Neutrophil (primary cell): Measurements from ENCODE around the gene SEC14L3.

Source experiments
- H3K27ac ChIP-seq: fragments of 200-600 bp; sonication (generic); 2 replicates; pipeline ENCODE4 v1.5.1; 2016; ENCODE audit warnings: mild to moderate bottlenecking, moderate library complexity
- H3K27me3 ChIP-seq: fragments of 200-600 bp; sonication (generic); 2 replicates; pipeline ENCODE4 v1.6.0; 2016; ENCODE audit warnings: mild to moderate bottlenecking
- H3K36me3 ChIP-seq: fragments of 200-600 bp; sonication (generic); 2 replicates; pipeline ENCODE4 v1.5.1; 2017
- H3K4me1 ChIP-seq, 2 experiments: fragments of 200-600 bp in 1 of 2; sonication (generic) in 1 of 2; 1 replicate in 1 of 2; 2 replicates in 1 of 2; pipeline versions ENCODE4 v1.5.1 to v1.6.1; 2013 to 2016; ENCODE audit warnings: low read depth in 1 of 2, low read length in 1 of 2, mild to moderate bottlenecking in 1 of 2, moderate library complexity in 1 of 2; ENCODE audit not compliant: control insufficient read depth in 1 of 2, insufficient read depth in 1 of 2
- H3K4me3 ChIP-seq, 2 experiments: fragments of 200-600 bp in 1 of 2; sonication (generic) in 1 of 2; 1 replicate in 1 of 2; 2 replicates in 1 of 2; pipeline ENCODE4 v1.5.1; 2013 to 2016; ENCODE audit warnings: low read depth in 1 of 2, low read length in 1 of 2, mild to moderate bottlenecking in 1 of 2, moderate library complexity in 1 of 2
- H3K9me3 ChIP-seq: fragments of 200-600 bp; sonication (generic); 2 replicates; pipeline ENCODE4 v1.5.1; 2016
- TF ChIP-seq, protein P1 (sequence below): fragments of 200-600 bp; sonication (generic); IDR thresholded peaks from 2 replicates; pipeline ENCODE4 v1.5.1; 2016; ENCODE audit warnings: antibody characterized with exemption

Gene SEC14L3

DNA sequence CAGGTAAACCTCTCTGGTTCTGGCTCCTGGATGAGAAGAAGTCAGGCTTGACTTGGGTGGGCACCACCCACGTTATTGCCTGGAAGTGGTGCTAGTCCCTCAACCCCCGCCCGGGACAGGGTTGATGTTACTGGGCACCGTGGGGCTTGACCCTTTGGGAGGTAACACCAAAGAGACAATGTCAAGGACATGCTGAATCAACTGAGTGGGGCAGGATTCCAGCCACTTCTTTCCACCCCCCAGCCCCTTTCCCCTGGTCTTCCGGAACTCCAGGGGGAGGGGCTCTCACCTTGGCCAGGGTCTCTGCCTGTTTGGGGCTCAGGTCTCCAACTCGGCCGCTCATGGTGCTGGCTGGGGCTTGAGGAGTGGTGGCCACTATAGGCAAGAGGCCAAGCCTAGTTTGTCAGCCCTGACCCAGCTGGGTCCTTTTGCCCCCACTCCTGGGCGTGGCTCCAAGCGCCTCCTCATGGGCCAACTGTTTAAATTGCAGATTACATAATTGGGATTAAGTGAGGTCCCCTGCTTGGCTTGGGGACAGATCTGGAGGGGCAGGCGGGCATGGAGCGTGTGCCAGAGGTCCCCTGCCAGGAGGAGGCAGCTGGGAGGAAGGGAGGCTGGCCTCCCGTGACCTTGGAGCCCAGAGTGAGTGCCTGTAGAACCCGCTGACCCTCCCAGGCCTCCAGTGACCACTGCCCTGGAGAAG is at the start of gene SEC14L3:
TSS of gene SEC14L3 (minus strand) at position 402 of the 703 bp plus-strand sequence. CDS start at position 343, 59 bp downstream.
- H3K36me3 ChIP-seq = no peaks in the 10 kb centered on the region
- TF ChIP-seq, protein P1, sequence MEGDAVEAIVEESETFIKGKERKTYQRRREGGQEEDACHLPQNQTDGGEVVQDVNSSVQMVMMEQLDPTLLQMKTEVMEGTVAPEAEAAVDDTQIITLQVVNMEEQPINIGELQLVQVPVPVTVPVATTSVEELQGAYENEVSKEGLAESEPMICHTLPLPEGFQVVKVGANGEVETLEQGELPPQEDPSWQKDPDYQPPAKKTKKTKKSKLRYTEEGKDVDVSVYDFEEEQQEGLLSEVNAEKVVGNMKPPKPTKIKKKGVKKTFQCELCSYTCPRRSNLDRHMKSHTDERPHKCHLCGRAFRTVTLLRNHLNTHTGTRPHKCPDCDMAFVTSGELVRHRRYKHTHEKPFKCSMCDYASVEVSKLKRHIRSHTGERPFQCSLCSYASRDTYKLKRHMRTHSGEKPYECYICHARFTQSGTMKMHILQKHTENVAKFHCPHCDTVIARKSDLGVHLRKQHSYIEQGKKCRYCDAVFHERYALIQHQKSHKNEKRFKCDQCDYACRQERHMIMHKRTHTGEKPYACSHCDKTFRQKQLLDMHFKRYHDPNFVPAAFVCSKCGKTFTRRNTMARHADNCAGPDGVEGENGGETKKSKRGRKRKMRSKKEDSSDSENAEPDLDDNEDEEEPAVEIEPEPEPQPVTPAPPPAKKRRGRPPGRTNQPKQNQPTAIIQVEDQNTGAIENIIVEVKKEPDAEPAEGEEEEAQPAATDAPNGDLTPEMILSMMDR = no peak
- H3K27me3 ChIP-seq = peaks cover 46% of the 10 kb centered on the region
- H3K9me3 ChIP-seq = no peaks in the 10 kb centered on the region
- H3K4me3 ChIP-seq = no peak within 1 kb of the TSS
- no peak within 1 kb of the TSS for H3K27ac ChIP-seq
- H3K4me1 ChIP-seq = no peaks in the 10 kb centered on the region

DNA sequence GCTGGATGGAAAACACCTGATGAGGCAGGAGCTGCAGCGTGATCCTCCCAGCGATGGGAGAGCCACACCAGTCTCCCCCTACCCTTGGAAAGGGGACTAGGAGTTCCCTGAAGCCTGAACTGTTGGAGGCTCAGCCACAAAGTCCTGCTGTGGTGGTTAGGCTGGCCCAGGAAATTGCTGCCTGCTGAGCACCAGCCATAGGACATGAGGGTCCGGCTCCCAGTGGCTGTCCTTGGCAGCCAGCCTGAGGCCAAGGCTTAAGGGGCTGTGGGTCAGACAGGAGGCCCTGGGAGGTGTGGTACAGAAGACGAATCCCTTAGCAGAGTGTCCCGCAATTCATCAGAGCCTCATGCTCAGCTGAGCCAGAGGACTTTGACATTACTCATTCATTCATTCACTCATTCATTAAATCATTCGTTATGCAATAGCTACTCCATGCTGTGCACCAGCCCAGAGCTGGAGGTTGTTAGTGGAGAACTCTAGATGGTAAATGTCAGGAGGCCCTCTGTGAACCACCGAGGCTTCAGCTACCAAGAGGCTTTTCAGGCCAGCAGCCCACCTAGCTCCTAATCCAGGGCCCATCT is 48.1 kb upstream of the SEC14L3 start:
- Histone ChIP-seq H3K4me3 (no peak overlapping the region), H3K4me1 (no peaks in the 10 kb centered on the region), H3K27me3 (peaks cover 9% of the 10 kb centered on the region), H3K9me3 (no peaks in the 10 kb centered on the region), H3K36me3 (no peaks in the 10 kb centered on the region), H3K27ac (no peak overlapping the region)
- TF ChIP-seq, protein P1 = no peak

DNA sequence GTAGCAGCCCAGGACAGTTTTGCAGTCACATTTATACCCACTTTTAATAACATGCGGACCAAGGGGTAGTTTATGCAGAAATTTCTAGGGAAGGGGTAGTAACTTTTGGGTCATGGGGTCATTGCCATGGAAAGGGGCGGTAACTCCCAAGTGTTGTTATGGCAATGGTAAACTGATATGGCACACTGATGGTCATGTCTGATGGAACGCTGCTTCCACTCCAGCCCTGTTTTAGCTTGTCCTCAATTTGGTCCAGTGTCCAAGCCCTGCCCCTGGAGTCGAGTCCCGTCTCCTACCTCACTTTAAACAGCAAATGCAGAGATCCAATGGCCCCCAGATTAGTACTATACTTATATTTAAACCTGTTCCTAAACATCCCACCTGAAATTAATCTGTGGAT is 44.9 kb upstream of the SEC14L3 start:
- no peak overlapping the region for H3K4me3 ChIP-seq
- no peaks in the 10 kb centered on the region for H3K4me1 ChIP-seq
- H3K27ac ChIP-seq = no peak overlapping the region
- peaks cover 9% of the 10 kb centered on the region for H3K27me3 ChIP-seq
- no peaks in the 10 kb centered on the region for H3K36me3 ChIP-seq
- H3K9me3 ChIP-seq = no peaks in the 10 kb centered on the region
- TF ChIP-seq, protein P1 = no peak

DNA sequence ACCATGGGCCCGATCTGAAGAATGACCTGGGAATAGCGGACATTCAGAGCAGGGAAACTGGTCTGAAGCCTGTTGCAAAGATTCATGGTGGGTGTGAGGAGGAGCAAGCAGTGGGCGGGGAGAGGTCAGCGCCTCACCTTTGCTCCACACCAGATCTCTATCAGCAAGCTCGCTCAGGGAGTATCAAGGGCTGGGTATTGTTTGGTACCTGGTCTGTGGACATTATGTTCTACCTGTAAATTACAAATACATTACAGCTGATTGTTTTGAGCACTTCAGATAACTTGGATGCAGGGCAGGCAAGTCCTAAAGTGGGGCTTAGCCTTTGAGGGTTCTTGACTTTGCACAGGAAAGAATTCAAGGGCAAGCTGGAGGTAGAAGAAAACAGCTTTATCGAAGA is 44.5 kb upstream of the SEC14L3 start:
- Histone ChIP-seq H3K36me3 (no peaks in the 10 kb centered on the region), H3K4me1 (no peaks in the 10 kb centered on the region), H3K4me3 (no peak overlapping the region), H3K27ac (no peak overlapping the region), H3K27me3 (peaks cover 9% of the 10 kb centered on the region), H3K9me3 (no peaks in the 10 kb centered on the region)
- TF ChIP-seq, protein P1 = no peak

DNA sequence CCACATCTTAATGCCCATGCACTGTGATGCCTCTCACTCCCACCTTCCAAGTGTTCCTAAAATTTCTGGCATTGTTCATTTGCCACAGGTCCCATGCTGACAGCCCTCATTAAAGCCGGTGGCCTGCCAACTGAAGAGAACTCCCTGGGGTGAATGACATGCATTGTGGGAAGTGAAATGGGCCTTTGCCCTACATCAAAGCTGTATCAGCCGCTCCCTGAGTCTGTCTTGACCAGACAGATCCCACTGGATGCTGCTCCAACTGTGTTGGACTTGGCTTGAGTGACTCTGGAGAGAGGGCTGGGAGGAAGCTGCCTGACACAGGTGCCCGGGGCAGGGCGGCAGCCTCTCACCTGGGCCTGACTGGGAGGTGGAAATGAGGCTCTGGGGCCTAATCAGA is 42.4 kb upstream of the SEC14L3 start:
- H3K4me1 ChIP-seq = no peaks in the 10 kb centered on the region
- TF ChIP-seq, protein P1 = no peak
- no peak overlapping the region for H3K4me3 ChIP-seq
- H3K27ac ChIP-seq = no peak overlapping the region
- H3K27me3 ChIP-seq = peaks cover 9% of the 10 kb centered on the region
- H3K36me3 ChIP-seq = no peaks in the 10 kb centered on the region
- no peaks in the 10 kb centered on the region for H3K9me3 ChIP-seq
